A549 (cell line): ENCODE results near the gene ZNF33A. TPM values are rescaled to one million over a fixed set of nuclear protein-coding genes. Genes with fewer than 3 reads are reported as not detected.

Source experiments
- ATAC-seq, 2 experiments: fragments of 200-7000 bp in 1 of 2; fragments of >200 bp in 1 of 2; cut with Nextera tagmentation in 1 of 2; cut with Tn5 transposase in 1 of 2; 3 replicates each; pipeline versions ENCODE4 v1.8.0 to v1.9.1; 2018 to 2020; ENCODE audit warnings: mild to moderate bottlenecking in 1 of 2, moderate library complexity in 1 of 2
- CTCF ChIA-PET: fragments of 300-600 bp; sonication (Branson Sonifier 250); formaldehyde crosslinking; extraction: SDS; loops from one replicate; lab custom pipeline; 2021; ENCODE audit warnings: antibody characterized with exemption, inconsistent platforms; lab: Yijun Ruan, JAX
- POLR2A ChIA-PET: fragments of 350-600 bp; formaldehyde crosslinking; extraction: SDS; loops from one replicate; lab custom pipeline; 2021; ENCODE audit warnings: antibody characterized with exemption, inconsistent platforms; lab: Yijun Ruan, JAX
- DNase-seq, 2 experiments: peaks; one replicate each; pipeline versions ENCODE4 v3.0.0 to v3.0.0-alpha.2; 2011 to 2016; ENCODE audit warnings: low read depth in 1 of 2, low spot score in 1 of 2
- FAIRE-seq: peaks from 2 replicates; lab custom pipeline; 2011; peaks lifted over from hg19 to GRCh38; lab: Jason Lieb, UNC
- H3K27ac ChIP-seq, 2 experiments: fragments of >200 bp; sonication (Bioruptor Twin); formaldehyde crosslinking; 3 replicates each; pipeline ENCODE4 v1.5.1; 2016 to 2017
- H3K4me1 ChIP-seq: fragments of >200 bp; sonication (Bioruptor Twin); formaldehyde crosslinking; 3 replicates; pipeline ENCODE4 v1.6.1; 2016
- H3K4me2 ChIP-seq: fragments of >200 bp; sonication (Bioruptor Twin); formaldehyde crosslinking; 3 replicates; pipeline ENCODE4 v1.6.1; 2016
- H3K4me3 ChIP-seq: fragments of >200 bp; sonication (Bioruptor Twin); formaldehyde crosslinking; 3 replicates; pipeline ENCODE4 v1.5.1; 2016
- H3K9me3 ChIP-seq: fragments of >200 bp; sonication (Bioruptor Twin); formaldehyde crosslinking; 3 replicates; pipeline ENCODE4 v1.6.1; 2016
- BHLHE40 ChIP-seq: IDR thresholded peaks from 2 replicates; pipeline ENCODE4 v1.6.1; 2012; ENCODE audit warnings: low read depth, low read length, inconsistent platforms
- CBX8 ChIP-seq: fragments of 200-600 bp; sonication (generic); IDR thresholded peaks from 2 replicates; pipeline ENCODE4 v1.6.1; 2016
- E2F6 ChIP-seq: IDR thresholded peaks from 2 replicates; pipeline ENCODE4 v1.6.1; 2012; ENCODE audit warnings: low read depth, borderline replicate concordance
- FOSL2 ChIP-seq, 2 experiments: fragments of 450-650 bp in 1 of 2; fragments of >200 bp in 1 of 2; sonication (Bioruptor Twin) in 1 of 2; formaldehyde crosslinking; IDR thresholded peaks; 2 replicates each; pipeline versions ENCODE4 v1.5.0 to v1.6.1; 2016 to 2020; ENCODE audit warnings: mild to moderate bottlenecking in 1 of 2, moderate library complexity in 1 of 2
- FOXS1 ChIP-seq: fragments of 250-450 bp; sonication (Bioruptor Pico); IDR thresholded peaks from 2 replicates; pipeline ENCODE4 v1.5.0; 2020; ENCODE audit warnings: mild to moderate bottlenecking, moderate library complexity
- HDAC2 ChIP-seq: fragments of 200-600 bp; sonication (generic); IDR thresholded peaks from 2 replicates; pipeline ENCODE4 v1.6.1; 2016
- HEYL ChIP-seq: fragments of 250-450 bp; sonication (Bioruptor Pico); IDR thresholded peaks from 2 replicates; pipeline ENCODE4 v1.8.0; 2021; ENCODE audit warnings: mild to moderate bottlenecking, moderate library complexity
- HOXB13 ChIP-seq: fragments of 250-450 bp; sonication (Bioruptor Pico); IDR thresholded peaks from 2 replicates; pipeline ENCODE4 v1.5.0; 2020; ENCODE audit warnings: low read depth, mild to moderate bottlenecking, moderate library complexity
- JUN ChIP-seq, 2 experiments: fragments of >200 bp; sonication (Bioruptor Twin); formaldehyde crosslinking; IDR thresholded peaks; 2 replicates in 1 of 2; 3 replicates in 1 of 2; pipeline ENCODE4 v1.6.1; 2016 to 2017
- KDM1A ChIP-seq: fragments of 200-600 bp; sonication (generic); IDR thresholded peaks from 2 replicates; pipeline ENCODE4 v1.6.1; 2016; ENCODE audit warnings: low read depth, mild to moderate bottlenecking
- KDM5A ChIP-seq: fragments of 200-600 bp; sonication (generic); IDR thresholded peaks from 2 replicates; pipeline ENCODE4 v1.6.1; 2016; ENCODE audit warnings: antibody characterized with exemption, mild to moderate bottlenecking
- MYC ChIP-seq: IDR thresholded peaks from 2 replicates; pipeline ENCODE4 v1.6.1; 2012; ENCODE audit warnings: mild to moderate bottlenecking, inconsistent platforms, low read length, improper control_type of control experiment, borderline replicate concordance
- NFE2L2 ChIP-seq: fragments of 150-350 bp; conservative IDR thresholded peaks from 2 replicates; pipeline ENCODE4 v1.6.1; 2014; ENCODE audit warnings: low read length
- RAD21 ChIP-seq, 2 experiments: fragments of >200 bp in 1 of 2; sonication (Bioruptor Twin) in 1 of 2; formaldehyde crosslinking in 1 of 2; IDR thresholded peaks in 1 of 2; conservative IDR thresholded peaks in 1 of 2; 2 replicates in 1 of 2; 3 replicates in 1 of 2; pipeline ENCODE4 v1.6.1; 2012 to 2018; ENCODE audit warnings: inconsistent platforms in 1 of 2
- REST ChIP-seq: fragments of 200-600 bp; sonication (generic); IDR thresholded peaks from 2 replicates; pipeline ENCODE4 v1.6.1; 2016; ENCODE audit warnings: antibody characterized with exemption, mild to moderate bottlenecking, moderate library complexity
- ZFP36 ChIP-seq: fragments of 450-650 bp; IDR thresholded peaks from 2 replicates; pipeline ENCODE4 v1.6.1; 2014; ENCODE audit warnings: borderline replicate concordance; ENCODE audit not compliant: partially characterized antibody
- ZSCAN20 ChIP-seq: fragments of 250-450 bp; sonication (Bioruptor Pico); IDR thresholded peaks from 2 replicates; pipeline ENCODE4 v1.8.0; 2022; ENCODE audit warnings: mild to moderate bottlenecking, moderate library complexity
- WGBS: methylation state at CpG from one replicate; pipeline ENCODE4 v1.1.6; 2017; ENCODE audit errors: missing lambda C conversion rate; 5-methylcytosine and 5-hydroxymethylcytosine counted together
- polyA plus RNA-seq, 4 experiments: library from polyadenylated mRNA; depleted of rRNA in 3 of 4; stranded (reverse); fragments of >200 nt; fragmentation: RNase III in 1 of 4; extraction: RNeasy Plus Mini Kit Qiagen cat#74134 plus additional on column Dnase treatment in 1 of 4; gene quantifications; 2 replicates in 3 of 4; 3 replicates in 1 of 4; pipeline ENCODE4 v1.2.3, GENCODE V29; 2011 to 2017
- TF ChIP-seq, protein P1 (sequence below): IDR thresholded peaks from 2 replicates; pipeline ENCODE4 v1.6.1; 2012
- TF ChIP-seq, protein P2 (sequence below): fragments of 450-650 bp; IDR thresholded peaks from 2 replicates; pipeline ENCODE4 v1.6.1; 2014; ENCODE audit warnings: antibody characterized with exemption

Gene ZNF33A
- polyA plus RNA-seq, 2 of the 4 experiments (the other 2 are of a cell fraction) = 15.6 to 18.7 TPM

DNA sequence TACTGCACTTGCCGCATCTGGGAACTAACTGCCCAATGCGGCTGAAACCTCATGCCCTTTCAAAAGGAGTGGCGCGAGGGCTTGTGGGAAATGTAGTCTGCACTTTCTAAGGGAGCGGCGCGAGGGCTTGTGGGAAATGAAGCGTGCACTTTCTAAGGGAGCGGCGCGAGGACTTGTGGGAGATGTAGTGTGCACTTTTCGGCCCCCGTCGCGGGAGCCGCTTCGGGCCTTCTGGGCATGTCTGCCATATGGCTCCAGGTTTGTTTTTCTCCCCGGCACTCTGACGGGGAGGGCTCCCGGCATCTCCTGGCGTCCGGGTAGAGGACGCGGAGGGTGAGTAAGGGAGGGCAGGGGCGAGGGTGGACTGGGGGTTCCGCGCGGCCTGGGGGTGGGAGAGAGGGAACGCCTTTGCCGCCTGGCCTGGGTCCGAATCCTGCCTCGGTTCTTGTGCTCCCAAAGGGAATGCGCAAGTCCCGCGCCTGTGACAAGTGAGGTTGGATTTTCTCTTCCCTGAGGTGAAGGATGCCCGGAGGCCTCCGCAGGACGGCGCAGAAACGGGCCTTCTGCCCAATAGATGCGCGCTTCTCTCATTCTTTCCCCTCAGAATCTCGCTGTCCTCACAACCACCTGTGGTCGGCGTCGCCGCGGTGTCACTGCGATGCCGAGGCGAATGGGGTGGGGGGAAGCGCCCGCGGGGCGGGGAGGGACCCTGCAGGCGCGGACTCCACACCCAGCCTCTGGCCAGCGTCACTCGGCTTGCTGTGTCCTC is 83.9 kb downstream of the ZNF33A start, which contains the start of gene ZNF37A (continued):
- TF ChIP-seq FOSL2 (IDR thresholded peaks at IDR 0.05) (no peak), FOSL2 (CRISPR knock-in tag; IDR thresholded peaks at IDR 0.05) (no peak), RAD21 (conservative IDR thresholded peaks at IDR 0.05 in 1 of 2, IDR thresholded peaks at IDR 0.05 in 1 of 2) (no peak), REST (no peak)

DNA sequence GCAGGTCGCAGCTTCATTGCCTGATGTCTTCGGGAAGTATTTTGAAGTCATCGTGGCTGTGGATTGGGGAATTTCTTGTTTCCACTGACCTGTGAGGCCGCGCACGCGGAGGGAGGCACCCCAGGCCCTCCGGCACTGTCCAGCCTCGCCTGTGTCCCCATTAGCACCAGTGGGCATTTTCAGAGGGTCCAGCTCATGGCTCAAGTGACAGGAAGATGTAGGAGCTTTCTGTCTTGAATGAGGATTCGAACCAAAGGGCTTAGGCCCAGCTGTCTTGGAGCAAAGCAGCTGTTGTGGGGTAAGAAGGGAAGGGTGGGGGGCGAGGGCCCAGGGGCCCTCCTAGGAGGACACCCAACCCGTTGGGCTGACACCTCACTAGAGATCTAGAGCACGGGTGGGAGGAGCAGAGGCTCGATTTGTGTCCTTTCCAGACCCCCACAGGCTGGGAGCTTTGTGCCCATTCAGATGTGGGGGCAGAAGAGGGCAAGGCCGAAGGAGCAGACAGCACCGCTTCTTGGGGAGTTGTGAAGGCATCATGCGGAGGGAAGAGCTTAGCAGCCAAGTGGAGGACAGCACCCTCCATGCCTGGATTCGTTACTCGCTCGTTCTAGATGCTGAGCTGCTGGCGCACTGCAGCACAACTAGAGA is 84.6 kb downstream of the ZNF33A start:
- TF ChIP-seq, protein P1, sequence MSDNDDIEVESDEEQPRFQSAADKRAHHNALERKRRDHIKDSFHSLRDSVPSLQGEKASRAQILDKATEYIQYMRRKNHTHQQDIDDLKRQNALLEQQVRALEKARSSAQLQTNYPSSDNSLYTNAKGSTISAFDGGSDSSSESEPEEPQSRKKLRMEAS = peak; percentile 31; the same call in 1 of the 2 replicates
- TF ChIP-seq NFE2L2 = no peak
- FAIRE-seq (no peak), ATAC-seq (no peak), DNase-seq (peak in 1 of 2 experiments; percentile 5)
- Histone ChIP-seq H3K27ac (peak overlapping the region; percentile 87 to 94), H3K4me1 (0 out of 3 replicates have a peak, but pooled peaks cover 3% of the 10 kb centered on the region), H3K4me3 (peak overlapping the region; percentile 73), H3K4me2 (peak overlapping the region; percentile 89), H3K9me3 (peaks cover 14% of the 10 kb centered on the region)
- POLR2A ChIA-PET = interaction anchor here (1.0 to 2.0 kb wide), 2 partner anchors 85 to 119 kb away, joined by 5 read pairs; partner anchors contain the start of genes ZNF25 and ZNF33A
- CTCF ChIA-PET = interaction anchor here (0.6 kb wide), 1 partner anchor 1282 kb away, joined by 3 read pairs; no protein-coding TSS in a partner anchor
- WGBS = 76% methylated on average over 14 of the region's 21 CpGs

DNA sequence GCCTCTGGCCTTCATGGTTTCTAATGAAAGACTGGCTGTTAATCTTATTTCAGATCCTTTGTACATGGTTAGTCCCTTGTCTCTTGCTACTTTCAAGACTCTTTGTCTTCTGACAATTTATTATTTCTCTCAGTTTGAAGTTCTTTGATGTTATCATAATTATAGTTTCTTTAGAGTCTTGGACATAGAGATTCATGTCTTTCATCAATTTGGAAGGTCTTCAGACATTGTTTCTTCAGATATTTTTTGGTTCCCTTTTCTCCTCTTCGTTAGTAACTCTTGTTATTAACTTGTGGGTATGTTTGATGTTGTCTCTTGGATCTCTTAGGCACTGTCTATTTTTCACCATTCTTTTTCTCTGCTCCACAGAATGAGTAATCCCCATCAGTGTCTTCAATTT is 92.4 kb downstream of the ZNF33A start:
- Histone ChIP-seq H3K4me2 (no peak overlapping the region), H3K9me3 (peaks cover 62% of the 10 kb centered on the region), H3K27ac (no peak overlapping the region), H3K4me3 (no peak overlapping the region), H3K4me1 (no peaks in the 10 kb centered on the region)
- 73% methylated on average over 1 of the region's 1 CpG for WGBS
- POLR2A ChIA-PET = no interaction called here
- no peak for TF ChIP-seq KDM5A
- ATAC-seq = no peak
- CTCF ChIA-PET = no interaction called here
- DNase-seq = no peak
- FAIRE-seq = no peak

GRCh38 chr10:38103756-38104155 is 93.3 kb downstream of the ZNF33A start:
- no peak overlapping the region for H3K4me2 ChIP-seq
- TF ChIP-seq, protein P2, sequence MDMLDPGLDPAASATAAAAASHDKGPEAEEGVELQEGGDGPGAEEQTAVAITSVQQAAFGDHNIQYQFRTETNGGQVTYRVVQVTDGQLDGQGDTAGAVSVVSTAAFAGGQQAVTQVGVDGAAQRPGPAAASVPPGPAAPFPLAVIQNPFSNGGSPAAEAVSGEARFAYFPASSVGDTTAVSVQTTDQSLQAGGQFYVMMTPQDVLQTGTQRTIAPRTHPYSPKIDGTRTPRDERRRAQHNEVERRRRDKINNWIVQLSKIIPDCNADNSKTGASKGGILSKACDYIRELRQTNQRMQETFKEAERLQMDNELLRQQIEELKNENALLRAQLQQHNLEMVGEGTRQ = no peak
- TF ChIP-seq BHLHE40 (no peak), FOXS1 (CRISPR knock-in tag) (no peak), KDM1A (no peak), MYC (no peak), JUN (IDR thresholded peaks at IDR 0.05) (no peak), ZSCAN20 (no peak), ZFP36 (no peak), HDAC2 (no peak), HOXB13 (no peak), CBX8 (no peak), HEYL (no peak), E2F6 (no peak), FOSL2 (IDR thresholded peaks at IDR 0.05) (no peak), FOSL2 (CRISPR knock-in tag; IDR thresholded peaks at IDR 0.05) (no peak)
- TF ChIP-seq, all 56 proteins: peak for 0
- Histone ChIP-seq H3K4me3 (no peak overlapping the region), H3K9me3 (peaks cover 69% of the 10 kb centered on the region), H3K27ac (no peak overlapping the region), H3K4me1 (no peaks in the 10 kb centered on the region)
- DNase-seq (no peak), ATAC-seq (no peak), FAIRE-seq (no peak)
- WGBS = 90% methylated on average over 3 of the region's 3 CpGs
- ChIA-PET POLR2A (no interaction called here), CTCF (interaction anchor here (0.5 to 0.6 kb wide), 3 partner anchors 120 to 1296 kb away, joined by 3 to 4 read pairs (median 3); no protein-coding TSS in a partner anchor)
